GM23338 (cell line): ENCODE results near the gene ABCG2. TPM values are rescaled to one million over a fixed set of nuclear protein-coding genes. Genes with fewer than 3 reads are reported as not detected.

ENCODE experiments used
- ATAC-seq: fragments of 200-7000 bp; cut with Tn5 transposase; 3 replicates; pipeline ENCODE4 v1.9.1; 2020
- DNase-seq: peaks from one replicate; pipeline ENCODE4 v3.0.0-alpha.2; 2015; ENCODE audit warnings: low spot score
- H2AFZ ChIP-seq: fragments of 200-600 bp; sonication (generic); 2 replicates; pipeline ENCODE4 v1.8.0; 2016; ENCODE audit warnings: antibody characterized with exemption, mild to moderate bottlenecking, moderate library complexity
- H3F3A ChIP-seq: fragments of 200-600 bp; sonication (generic); replicated peaks from 2 replicates; pipeline ENCODE4 v1.8.0; 2017; ENCODE audit warnings: antibody characterized with exemption, mixed run types, low read depth
- H3K27ac ChIP-seq: fragments of 200-600 bp; sonication (generic); 2 replicates; pipeline ENCODE4 v1.6.1; 2016; ENCODE audit warnings: low read depth
- H3K27me3 ChIP-seq: fragments of 200-600 bp; sonication (generic); 2 replicates; pipeline ENCODE4 v1.8.0; 2016; ENCODE audit warnings: mild to moderate bottlenecking, mixed run types, moderate library complexity; ENCODE audit not compliant: insufficient read depth
- H3K36me3 ChIP-seq: fragments of 200-600 bp; sonication (generic); 2 replicates; pipeline ENCODE4 v1.8.0; 2016; ENCODE audit warnings: mild to moderate bottlenecking; ENCODE audit not compliant: insufficient read depth
- H3K4me1 ChIP-seq: fragments of 200-600 bp; sonication (generic); 2 replicates; pipeline ENCODE4 v1.8.0; 2016; ENCODE audit warnings: mild to moderate bottlenecking, moderate library complexity; ENCODE audit not compliant: insufficient read depth
- H3K4me2 ChIP-seq: fragments of 200-600 bp; sonication (generic); 2 replicates; pipeline ENCODE4 v1.7.1; 2017; ENCODE audit warnings: mixed run types
- H3K4me3 ChIP-seq: fragments of 200-600 bp; sonication (generic); 2 replicates; pipeline ENCODE4 v1.6.1; 2016; ENCODE audit warnings: mixed run types
- H3K79me2 ChIP-seq: fragments of 200-600 bp; sonication (generic); replicated peaks from 2 replicates; pipeline ENCODE4 v1.8.0; 2017; ENCODE audit warnings: mild to moderate bottlenecking; ENCODE audit not compliant: insufficient read depth
- H3K9me2 ChIP-seq: fragments of 200-600 bp; sonication (generic); 2 replicates; pipeline ENCODE4 v1.8.0; 2017; ENCODE audit not compliant: insufficient read depth
- H4K20me1 ChIP-seq: fragments of 200-600 bp; sonication (generic); replicated peaks from 2 replicates; pipeline ENCODE4 v1.8.0; 2017; ENCODE audit warnings: mild to moderate bottlenecking; ENCODE audit not compliant: insufficient read depth
- H3K27ac Mint-ChIP-seq: 2 replicates; pipeline ENCODE4 v1.8.0; 2020; ENCODE audit warnings: inconsistent platforms, mild to moderate bottlenecking, moderate library complexity, mixed read lengths
- H3K27me3 Mint-ChIP-seq: 3 replicates; pipeline ENCODE4 v1.8.0; 2022; ENCODE audit warnings: low read depth, mild to moderate bottlenecking, moderate library complexity, mixed read lengths, inconsistent platforms; ENCODE audit not compliant: insufficient read depth, poor library complexity
- H3K36me3 Mint-ChIP-seq: 3 replicates; pipeline ENCODE4 v1.8.0; 2021; ENCODE audit warnings: low read depth, mild to moderate bottlenecking, inconsistent platforms, moderate library complexity, mixed read lengths
- H3K4me1 Mint-ChIP-seq: 3 replicates; pipeline ENCODE4 v1.8.0; 2020; ENCODE audit warnings: mild to moderate bottlenecking, inconsistent platforms, mixed read lengths
- H3K4me3 Mint-ChIP-seq: 3 replicates; pipeline ENCODE4 v1.8.0; 2021; ENCODE audit warnings: moderate library complexity, mild to moderate bottlenecking, inconsistent platforms, mixed read lengths
- H3K9me3 Mint-ChIP-seq: 3 replicates; pipeline ENCODE4 v1.8.0; 2020; ENCODE audit warnings: moderate library complexity, mild to moderate bottlenecking, inconsistent platforms, mixed read lengths
- CREB1 ChIP-seq: fragments of 250-450 bp; sonication (Bioruptor Pico); IDR thresholded peaks from 2 replicates; pipeline ENCODE4 v1.5.0; 2020; ENCODE audit warnings: low read depth, mild to moderate bottlenecking, moderate library complexity
- ZNF462 ChIP-seq: fragments of 250-450 bp; sonication (Bioruptor Pico); IDR thresholded peaks from 2 replicates; pipeline ENCODE4 v1.5.0; 2020; ENCODE audit warnings: mild to moderate bottlenecking, moderate library complexity
- polyA plus RNA-seq: library from polyadenylated mRNA; unstranded; fragments of >200 nt; fragmentation: Nextera tagmentation; extraction: Ambion mirVana; gene quantifications from 2 replicates; pipeline ENCODE4 v1.2.1, GENCODE V29; 2016
- total RNA-seq: library from RNA; depleted of rRNA; stranded (reverse); fragments of >200 nt; shearing (Covaris generic); gene quantifications from 2 replicates; pipeline ENCODE4 v1.2.3, GENCODE V29; 2014
- TF ChIP-seq, protein P1 (sequence below), 2 experiments: fragments of 200-600 bp in 1 of 2; sonication (generic) in 1 of 2; conservative IDR thresholded peaks; 2 replicates each; pipeline versions ENCODE4 v1.5.1 to v1.6.1; 2016 to 2017; ENCODE audit warnings: antibody characterized with exemption in 2 of 2, low read depth in 2 of 2, mild to moderate bottlenecking in 2 of 2, moderate library complexity in 1 of 2

Gene ABCG2
- total and polyA plus RNA-seq, 2 experiments from 2014 or later = 1.5 to 10.6 TPM

DNA sequence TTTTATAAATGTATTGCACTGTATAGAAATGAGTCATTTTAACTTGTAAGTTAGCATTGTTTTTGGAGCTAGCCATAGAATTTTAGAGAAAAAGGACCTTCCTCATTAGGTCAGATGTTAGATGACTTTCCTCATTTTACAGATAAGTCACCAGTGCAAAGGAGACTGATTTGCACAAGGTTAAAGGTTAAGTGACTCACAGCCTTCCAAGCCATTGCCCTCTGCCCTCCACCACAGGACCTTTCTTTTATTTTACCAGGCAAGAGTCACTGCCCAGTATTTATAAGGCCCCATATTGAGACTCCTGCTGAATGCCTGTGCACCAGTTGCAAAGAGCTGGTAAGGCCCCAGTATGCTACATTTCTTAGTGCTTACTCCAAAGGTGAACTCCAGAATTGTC is 4.2 kb upstream of the ABCG2 start (continued):
- TF ChIP-seq, protein P1, sequence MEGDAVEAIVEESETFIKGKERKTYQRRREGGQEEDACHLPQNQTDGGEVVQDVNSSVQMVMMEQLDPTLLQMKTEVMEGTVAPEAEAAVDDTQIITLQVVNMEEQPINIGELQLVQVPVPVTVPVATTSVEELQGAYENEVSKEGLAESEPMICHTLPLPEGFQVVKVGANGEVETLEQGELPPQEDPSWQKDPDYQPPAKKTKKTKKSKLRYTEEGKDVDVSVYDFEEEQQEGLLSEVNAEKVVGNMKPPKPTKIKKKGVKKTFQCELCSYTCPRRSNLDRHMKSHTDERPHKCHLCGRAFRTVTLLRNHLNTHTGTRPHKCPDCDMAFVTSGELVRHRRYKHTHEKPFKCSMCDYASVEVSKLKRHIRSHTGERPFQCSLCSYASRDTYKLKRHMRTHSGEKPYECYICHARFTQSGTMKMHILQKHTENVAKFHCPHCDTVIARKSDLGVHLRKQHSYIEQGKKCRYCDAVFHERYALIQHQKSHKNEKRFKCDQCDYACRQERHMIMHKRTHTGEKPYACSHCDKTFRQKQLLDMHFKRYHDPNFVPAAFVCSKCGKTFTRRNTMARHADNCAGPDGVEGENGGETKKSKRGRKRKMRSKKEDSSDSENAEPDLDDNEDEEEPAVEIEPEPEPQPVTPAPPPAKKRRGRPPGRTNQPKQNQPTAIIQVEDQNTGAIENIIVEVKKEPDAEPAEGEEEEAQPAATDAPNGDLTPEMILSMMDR (conservative IDR thresholded peaks at IDR 0.05; ENCODE audit: low read depth in 2 of 2) = no peak

- Mint-ChIP-seq H3K27ac (no peak overlapping the region), H3K9me3 (peaks cover under 1% of the 10 kb centered on the region; the same call in 2 of the 3 replicates), H3K4me3 (peak overlapping the region; percentile 78), H3K36me3 (peaks cover under 1% of the 10 kb centered on the region; the same call in 1 of the 3 replicates), H3K27me3 (peaks cover 13% of the 10 kb centered on the region), H3K4me1 (peaks cover 28% of the 10 kb centered on the region)
- peak; percentile 71 for DNase-seq
- peak overlapping the region; percentile 98 for H2AFZ ChIP-seq
- peak overlapping the region; percentile 93 for H3K4me2 ChIP-seq
- peaks cover 35% of the 10 kb centered on the region for H3K4me1 ChIP-seq
- H3K9me2 ChIP-seq = no peaks in the 10 kb centered on the region
- H4K20me1 ChIP-seq = no peaks in the 10 kb centered on the region
- peak overlapping the region; percentile 69 for H3K4me3 ChIP-seq
- H3K27me3 ChIP-seq = peaks cover 24% of the 10 kb centered on the region
- H3K27ac ChIP-seq = no peak overlapping the region
- H3K36me3 ChIP-seq = no peaks in the 10 kb centered on the region
- ATAC-seq = peak; percentile 85
- no peaks in the 10 kb centered on the region for H3K79me2 ChIP-seq
- H3F3A ChIP-seq = peaks cover 7% of the 10 kb centered on the region; the same call in 1 of the 2 replicates
- TF ChIP-seq CREB1 (CRISPR knock-in tag) (peak; percentile 65; the same call in 1 of the 2 replicates), ZNF462 (no peak)
These were observed 838 bp upstream of the ABCG2 start for GRCh38 chr4:88159229-88159725.
